Type B pancreatic cell (in vitro differentiated cells): ENCODE measurements around the gene ANKRD39. TPM values are rescaled to one million over a fixed set of nuclear protein-coding genes. Genes with fewer than 3 reads are reported as not detected.
"Not testable (repeated sequence)": the region's sequence is repeated elsewhere in the genome, so short reads cannot be mapped to it uniquely, and the experiment has no call there.

Experiments used
- DNase-seq: peaks from one replicate; pipeline ENCODE4 v3.0.0; 2021; ENCODE audit warnings: mixed read lengths; ENCODE audit not compliant: unreplicated experiment; ENCODE audit errors: extremely low spot score
- H3K27ac Mint-ChIP-seq: 2 replicates; pipeline ENCODE4 v1.8.0; 2021; ENCODE audit warnings: mild to moderate bottlenecking, mixed read lengths
- H3K27me3 Mint-ChIP-seq: 2 replicates; pipeline ENCODE4 v1.8.0; 2021; ENCODE audit warnings: mixed read lengths
- H3K36me3 Mint-ChIP-seq: 2 replicates; pipeline ENCODE4 v1.8.0; 2021; ENCODE audit warnings: mixed read lengths
- H3K4me1 Mint-ChIP-seq: one replicate; pipeline ENCODE4 v1.8.0; 2021; ENCODE audit warnings: mixed read lengths; ENCODE audit not compliant: unreplicated experiment
- H3K4me3 Mint-ChIP-seq: 2 replicates; pipeline ENCODE4 v1.8.0; 2021; ENCODE audit warnings: mild to moderate bottlenecking, mixed read lengths
- H3K9me3 Mint-ChIP-seq: 2 replicates; pipeline ENCODE4 v1.8.0; 2021; ENCODE audit warnings: mixed read lengths
- total RNA-seq: library from RNA; stranded (reverse); gene quantifications from 2 replicates; pipeline ENCODE4 v1.2.1, GENCODE V29; 2021; ENCODE audit warnings: low replicate concordance
- TF ChIP-seq, protein P1 (sequence below): fragments of 200-600 bp; sonication (generic); conservative IDR thresholded peaks from 2 replicates; pipeline ENCODE4 v1.5.0; 2021; ENCODE audit warnings: antibody characterized with exemption, mild to moderate bottlenecking

ANKRD39 gene
- total RNA-seq, 1 donor from 2014 or later, result 16.6 TPM

- Mint-ChIP-seq H3K4me1 (no peaks in the 10 kb centered on the region), H3K4me3 (no peak overlapping the region), H3K9me3 (no peaks in the 10 kb centered on the region), H3K36me3 (peaks cover 14% of the 10 kb centered on the region), H3K27me3 (no peaks in the 10 kb centered on the region), H3K27ac (no peak overlapping the region)
- TF ChIP-seq, protein P1, sequence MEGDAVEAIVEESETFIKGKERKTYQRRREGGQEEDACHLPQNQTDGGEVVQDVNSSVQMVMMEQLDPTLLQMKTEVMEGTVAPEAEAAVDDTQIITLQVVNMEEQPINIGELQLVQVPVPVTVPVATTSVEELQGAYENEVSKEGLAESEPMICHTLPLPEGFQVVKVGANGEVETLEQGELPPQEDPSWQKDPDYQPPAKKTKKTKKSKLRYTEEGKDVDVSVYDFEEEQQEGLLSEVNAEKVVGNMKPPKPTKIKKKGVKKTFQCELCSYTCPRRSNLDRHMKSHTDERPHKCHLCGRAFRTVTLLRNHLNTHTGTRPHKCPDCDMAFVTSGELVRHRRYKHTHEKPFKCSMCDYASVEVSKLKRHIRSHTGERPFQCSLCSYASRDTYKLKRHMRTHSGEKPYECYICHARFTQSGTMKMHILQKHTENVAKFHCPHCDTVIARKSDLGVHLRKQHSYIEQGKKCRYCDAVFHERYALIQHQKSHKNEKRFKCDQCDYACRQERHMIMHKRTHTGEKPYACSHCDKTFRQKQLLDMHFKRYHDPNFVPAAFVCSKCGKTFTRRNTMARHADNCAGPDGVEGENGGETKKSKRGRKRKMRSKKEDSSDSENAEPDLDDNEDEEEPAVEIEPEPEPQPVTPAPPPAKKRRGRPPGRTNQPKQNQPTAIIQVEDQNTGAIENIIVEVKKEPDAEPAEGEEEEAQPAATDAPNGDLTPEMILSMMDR, result no peak
- DNase-seq, result no peak
Measured at GRCh38 chr2:96809216-96809882, 48.5 kb downstream of the ANKRD39 start.

- no peak for DNase-seq
- Mint-ChIP-seq H3K27me3 (no peaks in the 10 kb centered on the region), H3K9me3 (no peaks in the 10 kb centered on the region), H3K36me3 (peaks cover 14% of the 10 kb centered on the region), H3K4me1 (no peaks in the 10 kb centered on the region), H3K27ac (no peak overlapping the region), H3K4me3 (no peak overlapping the region)
- TF ChIP-seq, protein P1, result no peak
Measured at GRCh38 chr2:96808176-96808837, 49.5 kb downstream of the ANKRD39 start.

DNA sequence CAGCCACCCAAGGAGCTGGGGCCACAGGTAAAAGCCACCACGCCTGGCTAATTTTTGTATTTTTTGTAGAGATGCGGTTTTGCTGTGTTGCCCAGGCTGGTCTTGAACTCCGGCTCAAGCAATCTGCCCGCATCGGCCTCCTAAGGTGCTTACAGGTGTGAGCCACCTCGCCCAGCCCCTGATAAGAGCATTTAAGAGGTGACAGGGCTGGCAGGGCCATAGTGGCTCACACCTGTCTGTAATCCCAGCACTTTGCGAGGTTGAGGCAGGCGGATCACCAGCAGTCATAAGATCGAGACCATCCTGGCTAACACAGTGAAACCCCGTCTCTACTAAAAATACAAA is 50.7 kb downstream of the ANKRD39 start:
- Mint-ChIP-seq H3K27me3 (no peaks in the 10 kb centered on the region), H3K9me3 (no peaks in the 10 kb centered on the region), H3K4me3 (no peak overlapping the region), H3K36me3 (peaks cover 10% of the 10 kb centered on the region), H3K27ac (no peak overlapping the region), H3K4me1 (no peaks in the 10 kb centered on the region)
- DNase-seq, result no peak
- TF ChIP-seq, protein P1, result no peak

GRCh38 chr2:96806468-96807126 is 51.2 kb downstream of the ANKRD39 start:
- Mint-ChIP-seq H3K27ac (no peak overlapping the region), H3K36me3 (peaks cover 10% of the 10 kb centered on the region), H3K4me3 (no peak overlapping the region), H3K9me3 (no peaks in the 10 kb centered on the region), H3K4me1 (no peaks in the 10 kb centered on the region), H3K27me3 (no peaks in the 10 kb centered on the region)
- TF ChIP-seq, protein P1, result no peak
- no peak for DNase-seq

GRCh38 chr2:96805946-96806345 is 51.9 kb downstream of the ANKRD39 start:
- H3K9me3 Mint-ChIP-seq, H3K27ac Mint-ChIP-seq, H3K4me3 Mint-ChIP-seq, H3K4me1 Mint-ChIP-seq, DNase-seq, H3K27me3 Mint-ChIP-seq: not testable (repeated sequence)
- peaks cover 10% of the 10 kb centered on the region for H3K36me3 Mint-ChIP-seq

DNA sequence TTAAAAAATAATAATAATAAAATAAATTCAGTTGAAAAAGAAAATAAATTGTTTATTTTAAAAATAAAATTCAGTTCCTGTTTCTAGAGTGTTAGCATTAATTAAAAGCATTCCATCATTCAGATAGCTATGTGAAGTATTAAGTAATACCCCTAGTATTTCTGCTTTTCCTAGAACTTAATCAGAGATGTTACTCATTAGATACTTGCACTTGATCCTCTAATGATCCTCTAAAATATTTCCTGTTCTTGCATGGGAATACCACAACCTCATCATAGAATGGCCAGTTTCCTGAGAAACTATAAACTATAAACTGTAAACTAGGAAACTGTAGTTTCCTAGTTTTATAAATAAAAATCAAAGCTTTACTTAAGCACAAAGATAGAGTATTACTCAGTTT is 52.8 kb downstream of the ANKRD39 start:
- H3K27ac Mint-ChIP-seq, result no peak overlapping the region
- no peak for DNase-seq
- no peak overlapping the region for H3K4me3 Mint-ChIP-seq
- no peaks in the 10 kb centered on the region for H3K27me3 Mint-ChIP-seq
- TF ChIP-seq, protein P1, result no peak
- H3K9me3 Mint-ChIP-seq, result no peaks in the 10 kb centered on the region
- H3K36me3 Mint-ChIP-seq, result peaks cover 10% of the 10 kb centered on the region
- no peaks in the 10 kb centered on the region for H3K4me1 Mint-ChIP-seq
